PFSK-1 (cell line): ENCODE results near the gene KCNH4.

Experiments used
- POLR2AphosphoS5 ChIP-seq: IDR thresholded peaks from 2 replicates; pipeline ENCODE4 v1.6.1; 2012; ENCODE audit warnings: low read depth, mild to moderate bottlenecking, control low read depth, low read length, moderate library complexity
- REST ChIP-seq, 2 experiments: IDR thresholded peaks; 2 replicates each; pipeline versions ENCODE4 v1.6.1 to v1.8.0; 2011 to 2012; ENCODE audit warnings: low read depth in 2 of 2, low read length in 2 of 2, control low read depth in 1 of 2, inconsistent platforms in 1 of 2, mild to moderate bottlenecking in 1 of 2, moderate library complexity in 1 of 2; ENCODE audit not compliant: insufficient read depth in 1 of 2

- no peak for TF ChIP-seq REST (IDR thresholded peaks at IDR 0.05; ENCODE audit: insufficient read depth in 1 of 2, low read depth in 2 of 2, low read length in 2 of 2)
- TF ChIP-seq POLR2AphosphoS5: no peak
Observed at GRCh38 chr17:42109086-42109485, 71.9 kb downstream of the KCNH4 start.
